GM23338 (cell line): ENCODE data around the gene PEX10.

Experiments
- CREB1 ChIP-seq: fragments of 250-450 bp; sonication (Bioruptor Pico); IDR thresholded peaks from 2 replicates; pipeline ENCODE4 v1.5.0; 2020; ENCODE audit warnings: low read depth, mild to moderate bottlenecking, moderate library complexity
- EZH2 ChIP-seq: fragments of 200-600 bp; sonication (generic); IDR thresholded peaks from one replicate; pipeline ENCODE4 v1.8.0; 2017; ENCODE audit warnings: antibody characterized with exemption, mild to moderate bottlenecking, low read depth; ENCODE audit not compliant: unreplicated experiment
- EZH2phosphoT487 ChIP-seq: fragments of 200-600 bp; sonication (generic); IDR thresholded peaks from one replicate; pipeline ENCODE4 v1.8.1; 2018; ENCODE audit warnings: antibody characterized with exemption; ENCODE audit not compliant: unreplicated experiment
- JUNB ChIP-seq: IDR thresholded peaks from one replicate; pipeline ENCODE4 v1.6.1; 2016; ENCODE audit warnings: antibody characterized with exemption; ENCODE audit not compliant: unreplicated experiment
- NANOG ChIP-seq: IDR thresholded peaks from 2 replicates; pipeline ENCODE4 v1.6.1; 2016; ENCODE audit warnings: antibody characterized with exemption, borderline replicate concordance
- POLR2AphosphoS5 ChIP-seq: IDR thresholded peaks from 2 replicates; pipeline ENCODE4 v1.6.1; 2016; ENCODE audit warnings: antibody characterized with exemption, low read depth
- STAT1 ChIP-seq: IDR thresholded peaks from one replicate; pipeline ENCODE4 v1.6.1; 2016; ENCODE audit warnings: antibody characterized with exemption; ENCODE audit not compliant: unreplicated experiment
- ZNF331 ChIP-seq: fragments of 250-450 bp; sonication (Bioruptor Pico); IDR thresholded peaks from 2 replicates; pipeline ENCODE4 v1.5.0; 2020; ENCODE audit warnings: low read depth, mild to moderate bottlenecking, moderate library complexity
- TF ChIP-seq, protein P1 (sequence below), 2 experiments: fragments of 200-600 bp in 1 of 2; sonication (generic) in 1 of 2; conservative IDR thresholded peaks; 2 replicates each; pipeline versions ENCODE4 v1.5.1 to v1.6.1; 2016 to 2017; ENCODE audit warnings: antibody characterized with exemption in 2 of 2, low read depth in 2 of 2, mild to moderate bottlenecking in 2 of 2, moderate library complexity in 1 of 2
- TF ChIP-seq, protein P2 (sequence below): IDR thresholded peaks from 2 replicates; pipeline ENCODE4 v1.6.1; 2016; ENCODE audit warnings: antibody characterized with exemption
- TF ChIP-seq, protein P3 (sequence below): IDR thresholded peaks from one replicate; pipeline ENCODE4 v1.6.1; 2018; ENCODE audit warnings: antibody characterized with exemption; ENCODE audit not compliant: unreplicated experiment
- TF ChIP-seq, protein P4 (sequence below): fragments of 250-450 bp; sonication (Bioruptor Pico); IDR thresholded peaks from 2 replicates; pipeline ENCODE4 v1.5.0; 2020; ENCODE audit warnings: mild to moderate bottlenecking, moderate library complexity

DNA sequence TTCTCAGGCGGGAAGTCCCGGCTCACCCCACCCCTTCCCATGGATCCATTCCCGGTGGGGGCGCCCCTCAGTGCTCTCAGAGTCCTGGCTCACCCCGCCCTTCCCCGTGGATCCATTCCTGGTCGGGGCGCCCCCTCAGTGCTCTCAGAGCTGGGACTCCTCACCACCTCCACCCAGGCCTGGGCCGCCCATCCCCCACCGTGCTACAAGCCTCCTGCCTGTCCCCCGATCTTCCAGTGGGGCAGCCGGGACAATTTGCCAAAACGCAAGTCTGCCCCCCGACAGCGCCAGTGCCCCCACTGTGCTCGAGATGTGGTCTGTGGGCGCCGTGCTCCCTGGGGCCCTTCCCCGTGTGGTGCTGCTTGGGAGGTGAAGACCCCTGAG lies 40.6 kb upstream of the PEX10 start:
- TF ChIP-seq POLR2AphosphoS5 (no peak), CREB1 (CRISPR knock-in tag) (no peak), JUNB (no peak), NANOG (no peak), EZH2 (no peak), EZH2phosphoT487 (no peak), ZNF331 (no peak), STAT1 (no peak)
- TF ChIP-seq, protein P1, sequence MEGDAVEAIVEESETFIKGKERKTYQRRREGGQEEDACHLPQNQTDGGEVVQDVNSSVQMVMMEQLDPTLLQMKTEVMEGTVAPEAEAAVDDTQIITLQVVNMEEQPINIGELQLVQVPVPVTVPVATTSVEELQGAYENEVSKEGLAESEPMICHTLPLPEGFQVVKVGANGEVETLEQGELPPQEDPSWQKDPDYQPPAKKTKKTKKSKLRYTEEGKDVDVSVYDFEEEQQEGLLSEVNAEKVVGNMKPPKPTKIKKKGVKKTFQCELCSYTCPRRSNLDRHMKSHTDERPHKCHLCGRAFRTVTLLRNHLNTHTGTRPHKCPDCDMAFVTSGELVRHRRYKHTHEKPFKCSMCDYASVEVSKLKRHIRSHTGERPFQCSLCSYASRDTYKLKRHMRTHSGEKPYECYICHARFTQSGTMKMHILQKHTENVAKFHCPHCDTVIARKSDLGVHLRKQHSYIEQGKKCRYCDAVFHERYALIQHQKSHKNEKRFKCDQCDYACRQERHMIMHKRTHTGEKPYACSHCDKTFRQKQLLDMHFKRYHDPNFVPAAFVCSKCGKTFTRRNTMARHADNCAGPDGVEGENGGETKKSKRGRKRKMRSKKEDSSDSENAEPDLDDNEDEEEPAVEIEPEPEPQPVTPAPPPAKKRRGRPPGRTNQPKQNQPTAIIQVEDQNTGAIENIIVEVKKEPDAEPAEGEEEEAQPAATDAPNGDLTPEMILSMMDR (conservative IDR thresholded peaks at IDR 0.05; ENCODE audit: low read depth in 2 of 2), result no peak
- TF ChIP-seq, protein P2, sequence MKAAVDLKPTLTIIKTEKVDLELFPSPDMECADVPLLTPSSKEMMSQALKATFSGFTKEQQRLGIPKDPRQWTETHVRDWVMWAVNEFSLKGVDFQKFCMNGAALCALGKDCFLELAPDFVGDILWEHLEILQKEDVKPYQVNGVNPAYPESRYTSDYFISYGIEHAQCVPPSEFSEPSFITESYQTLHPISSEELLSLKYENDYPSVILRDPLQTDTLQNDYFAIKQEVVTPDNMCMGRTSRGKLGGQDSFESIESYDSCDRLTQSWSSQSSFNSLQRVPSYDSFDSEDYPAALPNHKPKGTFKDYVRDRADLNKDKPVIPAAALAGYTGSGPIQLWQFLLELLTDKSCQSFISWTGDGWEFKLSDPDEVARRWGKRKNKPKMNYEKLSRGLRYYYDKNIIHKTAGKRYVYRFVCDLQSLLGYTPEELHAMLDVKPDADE, result no peak
- TF ChIP-seq, protein P3, sequence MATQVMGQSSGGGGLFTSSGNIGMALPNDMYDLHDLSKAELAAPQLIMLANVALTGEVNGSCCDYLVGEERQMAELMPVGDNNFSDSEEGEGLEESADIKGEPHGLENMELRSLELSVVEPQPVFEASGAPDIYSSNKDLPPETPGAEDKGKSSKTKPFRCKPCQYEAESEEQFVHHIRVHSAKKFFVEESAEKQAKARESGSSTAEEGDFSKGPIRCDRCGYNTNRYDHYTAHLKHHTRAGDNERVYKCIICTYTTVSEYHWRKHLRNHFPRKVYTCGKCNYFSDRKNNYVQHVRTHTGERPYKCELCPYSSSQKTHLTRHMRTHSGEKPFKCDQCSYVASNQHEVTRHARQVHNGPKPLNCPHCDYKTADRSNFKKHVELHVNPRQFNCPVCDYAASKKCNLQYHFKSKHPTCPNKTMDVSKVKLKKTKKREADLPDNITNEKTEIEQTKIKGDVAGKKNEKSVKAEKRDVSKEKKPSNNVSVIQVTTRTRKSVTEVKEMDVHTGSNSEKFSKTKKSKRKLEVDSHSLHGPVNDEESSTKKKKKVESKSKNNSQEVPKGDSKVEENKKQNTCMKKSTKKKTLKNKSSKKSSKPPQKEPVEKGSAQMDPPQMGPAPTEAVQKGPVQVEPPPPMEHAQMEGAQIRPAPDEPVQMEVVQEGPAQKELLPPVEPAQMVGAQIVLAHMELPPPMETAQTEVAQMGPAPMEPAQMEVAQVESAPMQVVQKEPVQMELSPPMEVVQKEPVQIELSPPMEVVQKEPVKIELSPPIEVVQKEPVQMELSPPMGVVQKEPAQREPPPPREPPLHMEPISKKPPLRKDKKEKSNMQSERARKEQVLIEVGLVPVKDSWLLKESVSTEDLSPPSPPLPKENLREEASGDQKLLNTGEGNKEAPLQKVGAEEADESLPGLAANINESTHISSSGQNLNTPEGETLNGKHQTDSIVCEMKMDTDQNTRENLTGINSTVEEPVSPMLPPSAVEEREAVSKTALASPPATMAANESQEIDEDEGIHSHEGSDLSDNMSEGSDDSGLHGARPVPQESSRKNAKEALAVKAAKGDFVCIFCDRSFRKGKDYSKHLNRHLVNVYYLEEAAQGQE, result no peak
- TF ChIP-seq, protein P4, sequence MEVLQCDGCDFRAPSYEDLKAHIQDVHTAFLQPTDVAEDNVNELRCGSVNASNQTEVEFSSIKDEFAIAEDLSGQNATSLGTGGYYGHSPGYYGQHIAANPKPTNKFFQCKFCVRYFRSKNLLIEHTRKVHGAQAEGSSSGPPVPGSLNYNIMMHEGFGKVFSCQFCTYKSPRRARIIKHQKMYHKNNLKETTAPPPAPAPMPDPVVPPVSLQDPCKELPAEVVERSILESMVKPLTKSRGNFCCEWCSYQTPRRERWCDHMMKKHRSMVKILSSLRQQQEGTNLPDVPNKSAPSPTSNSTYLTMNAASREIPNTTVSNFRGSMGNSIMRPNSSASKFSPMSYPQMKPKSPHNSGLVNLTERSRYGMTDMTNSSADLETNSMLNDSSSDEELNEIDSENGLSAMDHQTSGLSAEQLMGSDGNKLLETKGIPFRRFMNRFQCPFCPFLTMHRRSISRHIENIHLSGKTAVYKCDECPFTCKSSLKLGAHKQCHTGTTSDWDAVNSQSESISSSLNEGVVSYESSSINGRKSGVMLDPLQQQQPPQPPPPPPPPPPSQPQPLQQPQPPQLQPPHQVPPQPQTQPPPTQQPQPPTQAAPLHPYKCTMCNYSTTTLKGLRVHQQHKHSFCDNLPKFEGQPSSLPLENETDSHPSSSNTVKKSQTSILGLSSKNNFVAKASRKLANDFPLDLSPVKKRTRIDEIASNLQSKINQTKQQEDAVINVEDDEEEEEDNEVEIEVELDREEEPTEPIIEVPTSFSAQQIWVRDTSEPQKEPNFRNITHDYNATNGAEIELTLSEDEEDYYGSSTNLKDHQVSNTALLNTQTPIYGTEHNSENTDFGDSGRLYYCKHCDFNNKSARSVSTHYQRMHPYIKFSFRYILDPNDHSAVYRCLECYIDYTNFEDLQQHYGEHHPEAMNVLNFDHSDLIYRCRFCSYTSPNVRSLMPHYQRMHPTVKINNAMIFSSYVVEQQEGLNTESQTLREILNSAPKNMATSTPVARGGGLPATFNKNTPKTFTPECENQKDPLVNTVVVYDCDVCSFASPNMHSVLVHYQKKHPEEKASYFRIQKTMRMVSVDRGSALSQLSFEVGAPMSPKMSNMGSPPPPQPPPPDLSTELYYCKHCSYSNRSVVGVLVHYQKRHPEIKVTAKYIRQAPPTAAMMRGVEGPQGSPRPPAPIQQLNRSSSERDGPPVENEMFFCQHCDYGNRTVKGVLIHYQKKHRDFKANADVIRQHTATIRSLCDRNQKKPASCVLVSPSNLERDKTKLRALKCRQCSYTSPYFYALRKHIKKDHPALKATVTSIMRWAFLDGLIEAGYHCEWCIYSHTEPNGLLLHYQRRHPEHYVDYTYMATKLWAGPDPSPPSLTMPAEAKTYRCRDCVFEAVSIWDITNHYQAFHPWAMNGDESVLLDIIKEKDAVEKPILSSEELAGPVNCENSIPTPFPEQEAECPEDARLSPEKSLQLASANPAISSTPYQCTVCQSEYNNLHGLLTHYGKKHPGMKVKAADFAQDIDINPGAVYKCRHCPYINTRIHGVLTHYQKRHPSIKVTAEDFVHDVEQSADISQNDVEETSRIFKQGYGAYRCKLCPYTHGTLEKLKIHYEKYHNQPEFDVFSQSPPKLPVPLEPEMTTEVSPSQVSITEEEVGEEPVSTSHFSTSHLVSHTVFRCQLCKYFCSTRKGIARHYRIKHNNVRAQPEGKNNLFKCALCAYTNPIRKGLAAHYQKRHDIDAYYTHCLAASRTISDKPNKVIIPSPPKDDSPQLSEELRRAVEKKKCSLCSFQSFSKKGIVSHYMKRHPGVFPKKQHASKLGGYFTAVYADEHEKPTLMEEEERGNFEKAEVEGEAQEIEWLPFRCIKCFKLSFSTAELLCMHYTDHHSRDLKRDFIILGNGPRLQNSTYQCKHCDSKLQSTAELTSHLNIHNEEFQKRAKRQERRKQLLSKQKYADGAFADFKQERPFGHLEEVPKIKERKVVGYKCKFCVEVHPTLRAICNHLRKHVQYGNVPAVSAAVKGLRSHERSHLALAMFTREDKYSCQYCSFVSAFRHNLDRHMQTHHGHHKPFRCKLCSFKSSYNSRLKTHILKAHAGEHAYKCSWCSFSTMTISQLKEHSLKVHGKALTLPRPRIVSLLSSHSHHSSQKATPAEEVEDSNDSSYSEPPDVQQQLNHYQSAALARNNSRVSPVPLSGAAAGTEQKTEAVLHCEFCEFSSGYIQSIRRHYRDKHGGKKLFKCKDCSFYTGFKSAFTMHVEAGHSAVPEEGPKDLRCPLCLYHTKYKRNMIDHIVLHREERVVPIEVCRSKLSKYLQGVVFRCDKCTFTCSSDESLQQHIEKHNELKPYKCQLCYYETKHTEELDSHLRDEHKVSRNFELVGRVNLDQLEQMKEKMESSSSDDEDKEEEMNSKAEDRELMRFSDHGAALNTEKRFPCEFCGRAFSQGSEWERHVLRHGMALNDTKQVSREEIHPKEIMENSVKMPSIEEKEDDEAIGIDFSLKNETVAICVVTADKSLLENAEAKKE (CRISPR knock-in tag), result no peak
